Testis (tissue), 3 donors: ENCODE data around the gene TPRN. TPM values are rescaled to one million over a fixed set of nuclear protein-coding genes. Genes with fewer than 3 reads are reported as not detected.

Source experiments
- DNase-seq: peaks from one replicate; pipeline ENCODE4 v3.0.0-alpha.2; 2019
- H3K27ac ChIP-seq, 2 donors: fragments of 200-600 bp; sonication (generic); one replicate each; pipeline ENCODE4 v1.5.1; 2019
- H3K27me3 ChIP-seq: fragments of 200-600 bp; sonication (generic); one replicate; pipeline ENCODE4 v1.5.1; 2019
- H3K36me3 ChIP-seq: fragments of 200-600 bp; sonication (generic); one replicate; pipeline ENCODE4 v1.5.1; 2017; ENCODE audit warnings: low read depth; ENCODE audit errors: missing control alignments
- H3K4me1 ChIP-seq: fragments of 200-600 bp; sonication (generic); one replicate; pipeline ENCODE4 v1.5.1; 2019
- H3K4me3 ChIP-seq, 2 donors: fragments of 200-600 bp; sonication (generic); one replicate each; pipeline ENCODE4 v1.5.1; 2017 to 2019
- H3K9me3 ChIP-seq: fragments of 200-600 bp; sonication (generic); one replicate; pipeline ENCODE4 v1.5.1; 2017
- POLR2A ChIP-seq: fragments of 450-650 bp; IDR thresholded peaks from one replicate; pipeline ENCODE4 v1.6.1; 2017; ENCODE audit warnings: antibody characterized with exemption, mild to moderate bottlenecking, moderate library complexity
- WGBS, 2 donors: methylation state at CpG; one replicate each; pipeline ENCODE4 v1.1.5; 2018; 5-methylcytosine and 5-hydroxymethylcytosine counted together
- intact Hi-C: fragments of 100-400 bp; cut with DNase I; formaldehyde crosslinking; loops from one replicate; pipeline ENCODE4 v1.15.1; 2023; ENCODE audit warnings: low total_unique reads
- polyA plus RNA-seq: library from polyadenylated mRNA; stranded (reverse); fragments of 350-450 nt; fragmentation: Illumina TruSeq; extraction: RNeasy Lipid Tissue Mini Kit (QIAGEN cat#74804); gene quantifications from one replicate; pipeline ENCODE4 v1.2.3, GENCODE V29; 2014; ENCODE audit warnings: low read depth, low replicate concordance; ENCODE audit not compliant: insufficient read depth
- total RNA-seq, 2 donors: library from RNA; depleted of rRNA; stranded (reverse); fragments of >200 nt; gene quantifications; one replicate each; pipeline ENCODE4 v1.2.3, GENCODE V29; 2016
- TF ChIP-seq, protein P1 (sequence below), 3 experiments: fragments of 450-650 bp in 2 of 3; fragments of 200-600 bp in 1 of 3; sonication (generic) in 1 of 3; IDR thresholded peaks; one replicate each; pipeline ENCODE4 v1.5.1; 2016 to 2019; ENCODE audit warnings: antibody characterized with exemption in 3 of 3, mild to moderate bottlenecking in 2 of 3, moderate library complexity in 1 of 3

Gene TPRN
- total and polyA plus RNA-seq, 3 donors from 2014 or later = 17.2 to 35.2 (median 25.9) TPM

DNA sequence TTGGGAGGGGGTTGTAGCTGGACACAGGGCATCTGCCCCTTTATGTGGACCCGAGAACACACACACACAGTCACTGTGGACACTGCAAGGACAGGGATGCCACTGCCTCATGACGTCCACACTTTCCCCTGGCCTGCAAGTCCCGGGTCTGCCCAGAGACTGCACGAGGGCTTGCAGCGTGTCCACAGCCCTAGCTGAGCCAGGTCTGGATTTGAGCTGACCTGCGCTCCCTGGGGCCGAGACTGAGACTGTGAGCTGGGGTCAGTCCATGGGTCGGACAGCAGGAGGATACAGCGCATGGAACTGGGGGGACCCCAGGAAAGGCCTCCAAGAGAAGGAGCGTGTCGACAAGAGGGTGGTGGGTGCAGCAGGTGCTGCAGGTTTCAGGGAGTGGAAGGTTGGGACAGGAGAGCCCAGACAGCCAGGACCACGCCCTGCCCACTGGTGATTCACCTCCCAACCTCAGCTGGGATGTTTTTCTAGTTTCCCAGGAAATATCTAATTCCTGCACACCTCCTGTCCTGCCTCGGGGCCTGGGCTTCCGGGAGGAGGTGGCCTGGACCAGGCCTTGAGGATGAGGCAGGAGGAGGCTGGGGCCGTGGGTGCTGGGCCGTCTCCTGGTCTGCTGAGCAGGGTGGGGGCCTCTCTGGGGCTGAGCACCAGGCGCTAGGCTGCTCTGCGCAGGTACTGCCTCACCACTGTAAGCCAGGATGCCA, 26.0 kb upstream of the TPRN start:
- intact Hi-C loops = loop anchor here (10.0 kb wide), 1 partner anchor 112 kb away; the partner anchor contains the start of gene DPP7
- Histone ChIP-seq H3K27me3 (no peaks in the 10 kb centered on the region), H3K9me3 (no peaks in the 10 kb centered on the region), H3K4me1 (peaks cover 26% of the 10 kb centered on the region), H3K36me3 (no peaks in the 10 kb centered on the region), H3K4me3 (no peak overlapping the region), H3K27ac (no peak overlapping the region)
- TF ChIP-seq POLR2A = no peak
- TF ChIP-seq, protein P1, sequence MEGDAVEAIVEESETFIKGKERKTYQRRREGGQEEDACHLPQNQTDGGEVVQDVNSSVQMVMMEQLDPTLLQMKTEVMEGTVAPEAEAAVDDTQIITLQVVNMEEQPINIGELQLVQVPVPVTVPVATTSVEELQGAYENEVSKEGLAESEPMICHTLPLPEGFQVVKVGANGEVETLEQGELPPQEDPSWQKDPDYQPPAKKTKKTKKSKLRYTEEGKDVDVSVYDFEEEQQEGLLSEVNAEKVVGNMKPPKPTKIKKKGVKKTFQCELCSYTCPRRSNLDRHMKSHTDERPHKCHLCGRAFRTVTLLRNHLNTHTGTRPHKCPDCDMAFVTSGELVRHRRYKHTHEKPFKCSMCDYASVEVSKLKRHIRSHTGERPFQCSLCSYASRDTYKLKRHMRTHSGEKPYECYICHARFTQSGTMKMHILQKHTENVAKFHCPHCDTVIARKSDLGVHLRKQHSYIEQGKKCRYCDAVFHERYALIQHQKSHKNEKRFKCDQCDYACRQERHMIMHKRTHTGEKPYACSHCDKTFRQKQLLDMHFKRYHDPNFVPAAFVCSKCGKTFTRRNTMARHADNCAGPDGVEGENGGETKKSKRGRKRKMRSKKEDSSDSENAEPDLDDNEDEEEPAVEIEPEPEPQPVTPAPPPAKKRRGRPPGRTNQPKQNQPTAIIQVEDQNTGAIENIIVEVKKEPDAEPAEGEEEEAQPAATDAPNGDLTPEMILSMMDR (IDR thresholded peaks at IDR 0.05) = no peak
- DNase-seq = no peak
- 73 to 77% methylated on average over 10 to 18 of the region's 18 CpGs for WGBS, 2 donors

DNA sequence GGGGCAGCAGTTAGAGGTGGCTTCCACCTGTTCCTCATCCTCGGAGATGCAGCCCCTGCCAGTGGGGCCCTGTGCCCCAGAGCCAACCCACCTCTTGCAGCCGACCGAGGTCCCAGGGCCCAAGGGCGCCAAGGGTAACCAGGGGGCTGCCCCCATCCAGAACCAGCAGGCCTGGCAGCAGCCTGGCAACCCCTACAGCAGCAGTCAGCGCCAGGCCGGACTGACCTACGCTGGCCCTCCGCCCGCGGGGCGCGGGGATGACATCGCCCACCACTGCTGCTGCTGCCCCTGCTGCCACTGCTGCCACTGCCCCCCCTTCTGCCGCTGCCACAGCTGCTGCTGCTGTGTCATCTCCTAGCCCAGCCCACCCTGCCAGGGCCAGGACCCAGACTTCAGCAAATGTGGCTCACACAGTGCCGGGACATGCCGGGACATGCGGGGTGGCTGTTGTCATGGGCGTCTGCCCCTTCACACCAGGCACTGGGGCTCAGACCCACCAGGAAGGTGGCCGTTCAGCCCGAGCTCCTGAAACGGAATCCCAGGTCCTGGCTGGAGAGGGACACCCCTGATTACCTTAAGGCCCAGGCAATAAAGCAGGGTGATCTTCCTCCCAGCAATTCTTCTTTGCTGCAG, 25.3 kb upstream of the TPRN start:
- Histone ChIP-seq H3K4me3 (no peak overlapping the region), H3K36me3 (no peaks in the 10 kb centered on the region), H3K27me3 (no peaks in the 10 kb centered on the region), H3K9me3 (no peaks in the 10 kb centered on the region), H3K27ac (no peak overlapping the region), H3K4me1 (peaks cover 28% of the 10 kb centered on the region)
- TF ChIP-seq, protein P1 (IDR thresholded peaks at IDR 0.05) = no peak
- TF ChIP-seq POLR2A = no peak
- 81 to 93% methylated on average over 6 to 21 of the region's 21 CpGs for WGBS, 2 donors
- intact Hi-C loops = loop anchor here (10.0 kb wide), 1 partner anchor 111 kb away; the partner anchor contains the start of gene DPP7
- DNase-seq = no peak

DNA sequence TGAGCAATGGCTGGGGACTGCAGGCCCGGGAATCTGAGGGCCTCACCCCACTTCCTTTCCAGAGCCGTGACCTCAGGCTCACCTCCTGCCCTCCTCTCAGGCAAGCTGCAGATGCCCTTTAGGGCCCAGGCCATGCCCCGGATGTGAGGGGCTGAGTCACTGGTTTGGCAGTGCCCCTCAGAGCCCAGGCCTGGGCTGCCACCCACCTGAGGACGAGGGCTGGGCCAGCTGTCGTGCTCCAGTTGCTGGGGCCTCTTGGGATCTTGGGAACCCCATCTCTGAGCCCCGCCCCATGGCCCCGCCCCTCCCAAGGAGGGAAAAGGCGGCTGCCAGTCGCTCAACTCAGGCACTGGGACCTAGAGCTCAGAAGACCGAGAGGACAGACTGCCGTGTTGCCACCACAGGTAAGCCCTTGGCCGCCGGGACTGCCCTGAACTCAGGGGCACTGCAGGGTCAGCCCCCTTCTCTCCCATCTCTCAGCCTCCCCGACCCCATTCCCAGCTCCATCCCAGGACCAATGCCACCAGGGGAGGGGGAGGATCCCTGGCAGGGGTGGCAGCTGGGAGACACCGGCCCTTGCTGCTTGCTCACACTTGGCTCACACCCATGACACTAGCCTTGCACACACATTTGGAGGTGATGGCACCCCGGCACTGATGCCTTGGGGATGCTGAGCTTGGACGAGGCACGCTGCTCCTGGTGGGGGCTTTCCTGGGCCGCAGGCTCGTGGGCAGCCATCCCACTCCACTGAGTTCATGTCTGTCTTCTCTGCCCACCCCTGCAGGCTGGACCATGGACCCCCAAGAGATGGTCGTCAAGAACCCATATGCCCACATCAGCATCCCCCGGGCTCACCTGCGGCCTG, 24.5 kb upstream of the TPRN start, which contains the start of gene CYSRT1:
TSS of gene CYSRT1 (plus strand) at position 345 of the 865 bp plus-strand sequence. CDS start at position 793, 448 bp downstream.
- intact Hi-C loops = loop anchor here (10.0 kb wide), 1 partner anchor 110 kb away; the partner anchor contains the start of gene DPP7
- no peak within 1 kb of the TSS for H3K27ac ChIP-seq
- TF ChIP-seq, protein P1 (IDR thresholded peaks at IDR 0.05) = no peak
- no peak for TF ChIP-seq POLR2A
- H3K4me3 ChIP-seq = peak within 1 kb of the TSS; percentile 56 to 76
- H3K36me3 ChIP-seq = no peaks in the 10 kb centered on the region
- no peak for DNase-seq
- H3K4me1 ChIP-seq = peaks cover 28% of the 10 kb centered on the region
- no peaks in the 10 kb centered on the region for H3K9me3 ChIP-seq
- WGBS, 2 donors = 55 to 68% methylated on average over 6 to 21 of the region's 23 CpGs
- no peaks in the 10 kb centered on the region for H3K27me3 ChIP-seq

DNA sequence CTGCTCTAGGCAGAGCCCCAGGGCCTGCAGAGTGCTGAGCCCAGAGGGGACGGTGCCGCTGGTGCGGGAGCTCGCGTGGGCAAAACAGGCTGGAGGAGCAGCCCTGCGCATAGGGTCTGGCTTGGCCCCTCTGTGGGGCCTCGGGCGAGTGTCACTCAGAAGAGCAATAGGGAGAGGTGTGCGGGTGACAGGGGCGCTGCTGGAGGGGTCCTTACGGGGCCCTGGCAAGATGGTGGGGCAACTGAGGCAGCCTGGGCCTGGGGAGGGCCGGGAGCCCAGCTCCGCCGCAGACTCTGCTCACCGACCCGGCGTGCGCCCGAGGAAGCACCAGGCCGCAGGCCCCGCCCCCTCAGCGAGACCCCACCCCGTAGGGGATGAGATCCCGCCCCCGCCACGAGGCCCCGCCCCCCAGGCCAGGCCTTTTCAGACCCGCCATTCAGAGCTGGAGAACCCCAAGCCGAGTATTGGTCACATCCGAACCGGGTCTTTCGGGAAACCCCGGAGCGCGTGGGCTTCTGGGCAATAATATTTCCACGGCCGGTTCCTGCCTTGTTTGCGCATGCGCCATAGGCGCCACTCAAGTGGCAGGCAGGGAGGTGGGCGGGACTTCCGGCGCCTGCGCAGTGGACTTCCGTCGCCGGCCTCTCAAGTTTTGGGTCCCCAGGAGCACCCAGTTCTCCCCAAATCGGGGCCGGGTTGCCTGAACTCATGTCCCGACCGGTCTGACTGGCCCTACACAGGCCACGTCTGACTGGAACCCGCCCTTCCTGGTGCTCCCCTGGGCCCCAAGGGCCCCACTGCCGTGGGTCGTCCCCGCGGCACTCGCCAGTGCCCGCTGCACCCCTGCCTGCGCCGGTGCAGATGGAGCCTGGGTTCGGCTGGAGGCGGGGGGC, 22.8 kb upstream of the TPRN start:
- Histone ChIP-seq H3K27me3 (no peaks in the 10 kb centered on the region), H3K27ac (peak overlapping the region; percentile 59 to 68), H3K9me3 (no peaks in the 10 kb centered on the region), H3K4me3 (peak overlapping the region; percentile 56 to 76), H3K4me1 (peaks cover 26% of the 10 kb centered on the region), H3K36me3 (no peaks in the 10 kb centered on the region)
- DNase-seq = peak; percentile 96
- WGBS, 2 donors = 0 to 1% methylated on average over 2 to 62 of the region's 63 CpGs
- intact Hi-C loops = loop anchor here (10.0 kb wide), 1 partner anchor 109 kb away; the partner anchor contains the start of gene DPP7
- no peak for TF ChIP-seq POLR2A
- TF ChIP-seq, protein P1 (IDR thresholded peaks at IDR 0.05) = no peak
